Measurements from ENCODE around the gene CREBBP. TPM values are rescaled to one million over a fixed set of nuclear protein-coding genes. Genes with fewer than 3 reads are reported as not detected.

The CREBBP gene
- total and polyA plus RNA-seq, 9 of the 15 experiments (the other 6 are each of a cell fraction or from before 2014, with no cell fraction given) = 0.70 to 24.8 (median 5.6) TPM

- TF ChIP-seq ZNF263 (CRISPR knock-in tag; IDR thresholded peaks at IDR 0.05; ENCODE audit: borderline replicate concordance) (no peak; the same call in 1 of the 2 replicates), GTF2B (IDR thresholded peaks at IDR 0.05; ENCODE audit: extremely low read depth, insufficient read length) (no peak), JUN (IDR thresholded peaks at IDR 0.05; ENCODE audit: borderline replicate concordance, low read depth, low read length) (peak; percentile 64; the same call in 1 of the 2 replicates), JUN (CRISPR knock-in tag; IDR thresholded peaks at IDR 0.05; ENCODE audit: borderline replicate concordance) (0 out of 2 replicates have a peak, but pooled peaks have one; percentile 25), NCOR1 (IDR thresholded peaks at IDR 0.05) (0 out of 2 replicates have a peak, but pooled peaks have one; percentile 5), BCL6 (CRISPR knock-in tag; IDR thresholded peaks at IDR 0.05) (0 out of 2 replicates have a peak, but pooled peaks have one; percentile 23), SMARCA4 (IDR thresholded peaks at IDR 0.05) (no peak), KLF13 (tag; IDR thresholded peaks at IDR 0.05; ENCODE audit: borderline replicate concordance, low read depth) (peak; percentile 20; the same call in 1 of the 2 replicates), LEF1 (IDR thresholded peaks at IDR 0.05) (no peak), STAT5B (CRISPR knock-in tag; IDR thresholded peaks at IDR 0.05) (no peak), ZNF766 (CRISPR knock-in tag; conservative IDR thresholded peaks at IDR 0.05) (no peak), CBFB (CRISPR knock-in tag; IDR thresholded peaks at IDR 0.05) (no peak), USF1 (CRISPR knock-in tag; IDR thresholded peaks at IDR 0.05) (peak; percentile 8), FOXK2 (conservative IDR thresholded peaks at IDR 0.05 in 1 of 2, IDR thresholded peaks at IDR 0.05 in 1 of 2; ENCODE audit: low read depth in 2 of 2) (no peak), WHSC1 (IDR thresholded peaks at IDR 0.05; ENCODE audit: low read length) (no peak), JUNB (CRISPR knock-in tag; conservative IDR thresholded peaks at IDR 0.05) (0 out of 2 replicates have a peak, but pooled peaks have one; percentile 1)
- TF ChIP-seq, protein P1, sequence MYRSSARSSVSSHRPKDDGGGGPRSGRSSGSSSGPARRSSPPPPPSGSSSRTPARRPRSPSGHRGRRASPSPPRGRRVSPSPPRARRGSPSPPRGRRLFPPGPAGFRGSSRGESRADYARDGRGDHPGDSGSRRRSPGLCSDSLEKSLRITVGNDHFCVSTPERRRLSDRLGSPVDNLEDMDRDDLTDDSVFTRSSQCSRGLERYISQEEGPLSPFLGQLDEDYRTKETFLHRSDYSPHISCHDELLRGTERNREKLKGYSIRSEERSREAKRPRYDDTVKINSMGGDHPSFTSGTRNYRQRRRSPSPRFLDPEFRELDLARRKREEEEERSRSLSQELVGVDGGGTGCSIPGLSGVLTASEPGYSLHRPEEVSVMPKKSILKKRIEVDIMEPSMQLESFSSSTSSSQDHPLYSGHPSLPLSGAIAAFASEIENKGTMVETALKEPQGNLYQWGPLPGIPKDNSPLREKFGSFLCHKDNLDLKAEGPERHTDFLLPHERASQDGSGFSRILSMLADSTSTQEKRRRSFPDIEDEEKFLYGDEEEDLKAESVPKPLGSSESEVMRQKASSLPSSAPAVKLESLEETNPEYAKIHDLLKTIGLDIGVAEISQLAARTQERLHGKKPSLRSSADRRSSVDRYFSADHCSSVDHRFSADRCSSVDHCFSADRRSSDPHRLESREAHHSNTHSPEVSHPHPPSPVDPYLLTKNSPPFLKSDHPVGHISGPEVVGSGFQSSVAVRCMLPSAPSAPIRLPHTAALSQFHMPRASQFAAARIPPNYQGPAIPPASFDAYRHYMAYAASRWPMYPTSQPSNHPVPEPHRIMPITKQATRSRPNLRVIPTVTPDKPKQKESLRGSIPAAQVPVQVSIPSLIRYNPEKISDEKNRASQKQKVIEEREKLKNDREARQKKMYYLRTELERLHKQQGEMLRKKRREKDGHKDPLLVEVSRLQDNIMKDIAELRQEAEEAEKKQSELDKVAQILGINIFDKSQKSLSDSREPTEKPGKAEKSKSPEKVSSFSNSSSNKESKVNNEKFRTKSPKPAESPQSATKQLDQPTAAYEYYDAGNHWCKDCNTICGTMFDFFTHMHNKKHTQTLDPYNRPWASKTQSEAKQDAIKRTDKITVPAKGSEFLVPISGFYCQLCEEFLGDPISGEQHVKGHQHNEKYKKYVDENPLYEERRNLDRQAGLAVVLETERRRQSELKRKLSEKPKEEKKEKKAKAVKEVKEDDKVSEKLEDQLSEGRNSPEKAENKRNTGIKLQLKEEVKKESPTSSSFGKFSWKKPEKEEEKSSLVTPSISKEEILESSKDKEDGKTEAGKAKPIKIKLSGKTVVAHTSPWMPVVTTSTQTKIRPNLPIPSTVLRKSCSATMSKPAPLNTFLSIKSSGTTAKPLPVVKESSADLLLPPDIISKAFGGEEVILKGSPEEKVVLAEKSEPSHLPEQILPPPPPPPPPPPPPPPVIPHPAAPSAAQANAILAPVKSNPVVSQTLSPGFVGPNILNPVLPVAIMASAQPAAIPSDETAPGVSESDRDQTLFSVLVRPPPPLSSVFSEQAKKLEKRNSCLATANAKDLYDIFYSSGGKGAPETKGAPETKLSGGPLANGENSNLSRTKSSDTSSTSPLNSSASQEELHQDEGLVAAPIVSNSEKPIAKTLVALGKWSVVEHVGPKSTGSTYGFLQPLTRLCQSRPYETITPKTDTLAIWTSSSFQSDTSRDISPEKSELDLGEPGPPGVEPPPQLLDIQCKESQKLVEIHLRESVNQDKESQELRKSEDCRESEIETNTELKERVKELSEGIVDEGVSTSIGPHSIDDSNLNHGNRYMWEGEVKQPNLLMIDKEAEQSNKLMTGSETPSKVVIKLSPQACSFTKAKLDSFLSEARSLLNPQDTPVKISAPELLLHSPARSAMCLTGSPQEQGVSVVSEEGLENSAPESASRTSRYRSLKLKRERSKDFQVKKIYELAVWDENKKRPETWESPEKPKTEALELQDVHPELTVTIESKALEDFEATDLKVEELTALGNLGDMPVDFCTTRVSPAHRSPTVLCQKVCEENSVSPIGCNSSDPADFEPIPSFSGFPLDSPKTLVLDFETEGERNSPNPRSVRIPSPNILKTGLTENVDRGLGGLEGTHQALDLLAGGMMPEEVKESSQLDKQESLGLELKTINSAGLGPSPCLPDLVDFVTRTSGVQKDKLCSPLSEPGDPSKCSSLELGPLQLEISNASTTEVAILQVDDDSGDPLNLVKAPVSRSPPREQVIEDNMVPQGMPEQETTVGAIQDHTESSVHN (IDR thresholded peaks at IDR 0.05; ENCODE audit: borderline replicate concordance in 1 of 2, low read depth in 1 of 2) = no peak
These were observed 163.1 kb downstream of the CREBBP start, which contains the start of gene TRAP1 (continued) for GRCh38 chr16:3717235-3718018.

All from K562 (cell line).